NB4 (cell line): ENCODE measurements around the gene TMEM61.

Experiments
- POLR2A ChIP-seq: IDR thresholded peaks from 2 replicates; pipeline ENCODE4 v1.6.1; 2011; ENCODE audit warnings: mild to moderate bottlenecking; ENCODE audit not compliant: insufficient read length; ENCODE audit errors: extremely low read depth
- TF ChIP-seq, protein P1 (sequence below): IDR thresholded peaks from one replicate; pipeline ENCODE4 v1.5.1; 2012; ENCODE audit warnings: low read depth, low read length

GRCh38 chr1:55010194-55010886 is 29.9 kb downstream of the TMEM61 start:
- TF ChIP-seq, protein P1, sequence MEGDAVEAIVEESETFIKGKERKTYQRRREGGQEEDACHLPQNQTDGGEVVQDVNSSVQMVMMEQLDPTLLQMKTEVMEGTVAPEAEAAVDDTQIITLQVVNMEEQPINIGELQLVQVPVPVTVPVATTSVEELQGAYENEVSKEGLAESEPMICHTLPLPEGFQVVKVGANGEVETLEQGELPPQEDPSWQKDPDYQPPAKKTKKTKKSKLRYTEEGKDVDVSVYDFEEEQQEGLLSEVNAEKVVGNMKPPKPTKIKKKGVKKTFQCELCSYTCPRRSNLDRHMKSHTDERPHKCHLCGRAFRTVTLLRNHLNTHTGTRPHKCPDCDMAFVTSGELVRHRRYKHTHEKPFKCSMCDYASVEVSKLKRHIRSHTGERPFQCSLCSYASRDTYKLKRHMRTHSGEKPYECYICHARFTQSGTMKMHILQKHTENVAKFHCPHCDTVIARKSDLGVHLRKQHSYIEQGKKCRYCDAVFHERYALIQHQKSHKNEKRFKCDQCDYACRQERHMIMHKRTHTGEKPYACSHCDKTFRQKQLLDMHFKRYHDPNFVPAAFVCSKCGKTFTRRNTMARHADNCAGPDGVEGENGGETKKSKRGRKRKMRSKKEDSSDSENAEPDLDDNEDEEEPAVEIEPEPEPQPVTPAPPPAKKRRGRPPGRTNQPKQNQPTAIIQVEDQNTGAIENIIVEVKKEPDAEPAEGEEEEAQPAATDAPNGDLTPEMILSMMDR = no peak
- no peak for TF ChIP-seq POLR2A
